DOHH2 (cell line): Measurements from ENCODE around the gene TBL1X.

Source experiments
- H3F3A ChIP-seq: fragments of 200-600 bp; sonication (generic), shearing (Covaris generic); 2 replicates; pipeline ENCODE4 v1.6.0; 2016; ENCODE audit warnings: antibody characterized with exemption, mild to moderate bottlenecking; ENCODE audit not compliant: control insufficient read depth, insufficient read depth
- H3K27ac ChIP-seq: fragments of 200-600 bp; sonication (generic); 2 replicates; pipeline ENCODE4 v1.5.1; 2014; ENCODE audit warnings: low read depth, mild to moderate bottlenecking, low read length, moderate library complexity
- H3K27me3 ChIP-seq: fragments of 200-600 bp; sonication (generic); 2 replicates; pipeline ENCODE4 v1.6.1; 2014; ENCODE audit warnings: mild to moderate bottlenecking, low read length, mixed read lengths; ENCODE audit not compliant: control insufficient read depth
- H3K36me3 ChIP-seq: fragments of 200-600 bp; sonication (generic); 2 replicates; pipeline ENCODE4 v1.6.1; 2014; ENCODE audit warnings: mild to moderate bottlenecking, low read length, moderate library complexity, mixed read lengths; ENCODE audit not compliant: control insufficient read depth
- H3K4me1 ChIP-seq: fragments of 200-600 bp; sonication (generic); 2 replicates; pipeline ENCODE4 v1.6.1; 2014; ENCODE audit warnings: mild to moderate bottlenecking, low read length, mixed read lengths; ENCODE audit not compliant: control insufficient read depth
- H3K4me2 ChIP-seq: fragments of 200-600 bp; sonication (generic); 2 replicates; pipeline ENCODE4 v1.6.0; 2014; ENCODE audit warnings: mild to moderate bottlenecking, low read length, moderate library complexity
- H3K4me3 ChIP-seq: fragments of 200-600 bp; sonication (generic); 2 replicates; pipeline ENCODE4 v1.5.1; 2014; ENCODE audit warnings: mild to moderate bottlenecking, low read length, mixed read lengths
- H3K79me2 ChIP-seq: fragments of 200-600 bp; sonication (generic); 2 replicates; pipeline ENCODE4 v1.6.1; 2014; ENCODE audit warnings: mild to moderate bottlenecking, low read length, mixed read lengths; ENCODE audit not compliant: control insufficient read depth
- H3K9me2 ChIP-seq: fragments of 200-600 bp; sonication (generic); replicated peaks from 2 replicates; pipeline ENCODE4 v1.6.1; 2014; ENCODE audit warnings: mild to moderate bottlenecking, low read length, mixed read lengths; ENCODE audit not compliant: control insufficient read depth
- H3K9me3 ChIP-seq: fragments of 200-600 bp; sonication (generic); 2 replicates; pipeline ENCODE4 v1.6.1; 2014; ENCODE audit warnings: antibody characterized with exemption, low read length, mixed read lengths; ENCODE audit not compliant: control insufficient read depth, insufficient read depth
- H4K20me1 ChIP-seq: fragments of 200-600 bp; sonication (generic); 2 replicates; pipeline ENCODE4 v1.6.0; 2014; ENCODE audit warnings: low read depth, mild to moderate bottlenecking, antibody characterized with exemption, low read length, moderate library complexity; ENCODE audit not compliant: control insufficient read depth, insufficient read depth
- EZH2phosphoT487 ChIP-seq: fragments of 200-600 bp; sonication (generic); IDR thresholded peaks from 2 replicates; pipeline ENCODE4 v1.6.1; 2017; ENCODE audit warnings: borderline replicate concordance, mild to moderate bottlenecking, antibody characterized with exemption, low read length, moderate library complexity, mixed read lengths
- TF ChIP-seq, protein P1 (sequence below): fragments of 200-600 bp; sonication (generic); IDR thresholded peaks from one replicate; pipeline ENCODE4 v1.5.1; 2014; ENCODE audit warnings: antibody characterized with exemption, mild to moderate bottlenecking, low read depth, low read length; ENCODE audit not compliant: poor library complexity, severe bottlenecking

TBL1X gene

DNA sequence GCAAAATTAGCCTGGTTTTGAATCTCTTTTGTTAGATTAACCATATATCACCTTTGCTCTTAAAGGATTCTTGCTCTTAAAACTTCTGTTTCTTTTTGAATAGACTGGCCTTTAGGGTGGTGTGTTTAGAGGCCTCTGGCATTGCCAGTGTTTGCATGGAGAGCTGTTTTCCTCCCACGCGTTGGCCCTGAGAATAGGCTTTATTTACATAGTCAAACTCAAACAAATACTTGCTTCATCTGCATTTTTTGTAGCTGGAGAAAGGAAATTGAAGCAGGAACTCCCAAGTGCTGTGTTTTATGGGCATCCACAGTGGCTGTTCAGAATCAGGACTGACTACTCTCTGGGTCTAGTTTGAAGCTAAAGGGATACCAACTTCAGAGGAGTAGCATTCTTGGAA, 324.1 kb downstream of the TBL1X start:
- H3K4me3 ChIP-seq, result no peak overlapping the region

DNA sequence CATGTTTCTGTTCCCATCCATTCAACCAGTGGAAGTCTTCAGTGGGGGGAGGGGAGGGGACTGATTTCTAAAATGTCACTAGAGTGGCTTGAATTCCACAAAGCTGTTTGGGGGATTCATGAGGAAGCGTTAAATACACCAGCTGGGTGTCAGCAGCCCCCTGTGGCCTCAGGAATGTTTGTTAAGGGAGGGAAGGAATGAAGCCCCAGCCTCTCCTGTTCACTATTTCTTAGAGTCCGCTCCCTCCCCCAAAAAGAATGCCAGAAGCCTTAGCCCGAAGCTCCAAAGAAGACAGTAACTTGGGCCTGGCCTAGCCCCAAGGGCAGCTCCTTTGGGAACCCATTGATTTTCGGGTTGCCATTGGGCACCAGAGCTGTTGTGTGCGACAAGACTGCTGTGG, 324.7 kb downstream of the TBL1X start:
- Histone ChIP-seq H3K27ac (no peak overlapping the region), H3K36me3 (no peaks in the 10 kb centered on the region), H3F3A (no peaks in the 10 kb centered on the region), H3K4me3 (no peak overlapping the region), H3K79me2 (no peaks in the 10 kb centered on the region), H3K9me3 (no peaks in the 10 kb centered on the region), H3K4me2 (no peak overlapping the region), H3K27me3 (no peaks in the 10 kb centered on the region; the same call in 1 of the 2 replicates), H3K9me2 (no peaks in the 10 kb centered on the region), H4K20me1 (no peaks in the 10 kb centered on the region), H3K4me1 (no peaks in the 10 kb centered on the region)
- TF ChIP-seq, protein P1, sequence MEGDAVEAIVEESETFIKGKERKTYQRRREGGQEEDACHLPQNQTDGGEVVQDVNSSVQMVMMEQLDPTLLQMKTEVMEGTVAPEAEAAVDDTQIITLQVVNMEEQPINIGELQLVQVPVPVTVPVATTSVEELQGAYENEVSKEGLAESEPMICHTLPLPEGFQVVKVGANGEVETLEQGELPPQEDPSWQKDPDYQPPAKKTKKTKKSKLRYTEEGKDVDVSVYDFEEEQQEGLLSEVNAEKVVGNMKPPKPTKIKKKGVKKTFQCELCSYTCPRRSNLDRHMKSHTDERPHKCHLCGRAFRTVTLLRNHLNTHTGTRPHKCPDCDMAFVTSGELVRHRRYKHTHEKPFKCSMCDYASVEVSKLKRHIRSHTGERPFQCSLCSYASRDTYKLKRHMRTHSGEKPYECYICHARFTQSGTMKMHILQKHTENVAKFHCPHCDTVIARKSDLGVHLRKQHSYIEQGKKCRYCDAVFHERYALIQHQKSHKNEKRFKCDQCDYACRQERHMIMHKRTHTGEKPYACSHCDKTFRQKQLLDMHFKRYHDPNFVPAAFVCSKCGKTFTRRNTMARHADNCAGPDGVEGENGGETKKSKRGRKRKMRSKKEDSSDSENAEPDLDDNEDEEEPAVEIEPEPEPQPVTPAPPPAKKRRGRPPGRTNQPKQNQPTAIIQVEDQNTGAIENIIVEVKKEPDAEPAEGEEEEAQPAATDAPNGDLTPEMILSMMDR, result no peak
- no peak for TF ChIP-seq EZH2phosphoT487

More for the DNA sequence above, 324.1 kb downstream of the TBL1X start:
- Histone ChIP-seq H3K27ac (no peak overlapping the region), H3K9me3 (no peaks in the 10 kb centered on the region), H3K79me2 (no peaks in the 10 kb centered on the region), H3K36me3 (no peaks in the 10 kb centered on the region), H3K4me2 (no peak overlapping the region), H3K9me2 (no peaks in the 10 kb centered on the region), H3K4me1 (no peaks in the 10 kb centered on the region), H4K20me1 (no peaks in the 10 kb centered on the region), H3F3A (no peaks in the 10 kb centered on the region), H3K27me3 (no peaks in the 10 kb centered on the region; the same call in 1 of the 2 replicates)
- TF ChIP-seq EZH2phosphoT487, result no peak
- TF ChIP-seq, protein P1, result no peak
